ENCODE measurements around the gene GDI2. TPM values are rescaled to one million over a fixed set of nuclear protein-coding genes. Genes with fewer than 3 reads are reported as not detected.
A peak's percentile ranks its signal among the peaks of the same experiment; 100 is the strongest.

GDI2 gene
- total and polyA plus RNA-seq, 10 donors, result 100 to 272 (median 198) TPM

- Histone ChIP-seq H3K9me3 (no peaks in the 10 kb centered on the region), H3K36me3 (peaks cover 6 to 100% (median 86%) of the 10 kb centered on the region in 6 donors), H3K27me3 (replicated peaks in 1 of 7) (no peaks in the 10 kb centered on the region), H3K4me1 (no peaks in the 10 kb centered on the region), H3K27ac (no peak overlapping the region), H3K4me3 (no peak overlapping the region)
- TF ChIP-seq CTCF (IDR thresholded peaks at IDR 0.05 in 8 of 11, conservative IDR thresholded peaks at IDR 0.05 in 3 of 11) (no peak), POLR2A (IDR thresholded peaks at IDR 0.05) (no peak), POLR2AphosphoS5 (IDR thresholded peaks at IDR 0.05) (no peak)
- WGBS, 5 donors, result 96 to 99% (median 98%) methylated on average over 2 of the region's 2 CpGs
- no peak for DNase-seq
- intact Hi-C loops (cut with DNase I; ENCODE audit: low total_unique reads), result no loop called here
These were observed 47.6 kb downstream of the GDI2 start for GRCh38 chr10:5765617-5766016.

GRCh38 chr10:5764422-5765297, 48.6 kb downstream of the GDI2 start:
- Histone ChIP-seq H3K36me3 (peaks cover 6 to 100% (median 90%) of the 10 kb centered on the region in 6 donors), H3K9me3 (no peaks in the 10 kb centered on the region), H3K4me3 (no peak overlapping the region), H3K27ac (peak overlapping the region in 1 of 8 donors; percentile 37), H3K27me3 (replicated peaks in 1 of 7) (no peaks in the 10 kb centered on the region), H3K4me1 (no peaks in the 10 kb centered on the region)
- DNase-seq, result no peak
- intact Hi-C loops (cut with DNase I; ENCODE audit: low total_unique reads), result no loop called here
- peak in 1 of 3 donors; percentile 40 for TF ChIP-seq POLR2AphosphoS5 (IDR thresholded peaks at IDR 0.05)
- no peak for TF ChIP-seq CTCF (IDR thresholded peaks at IDR 0.05 in 8 of 11, conservative IDR thresholded peaks at IDR 0.05 in 3 of 11)
- TF ChIP-seq POLR2A (IDR thresholded peaks at IDR 0.05), result no peak
- WGBS, 5 donors, result 91 to 95% (median 93%) methylated on average over 10 of the region's 10 CpGs

GRCh38 chr10:5762531-5762930, 50.7 kb downstream of the GDI2 start:
- Histone ChIP-seq H3K4me1 (no peaks in the 10 kb centered on the region), H3K9me3 (no peaks in the 10 kb centered on the region), H3K27ac (no peak overlapping the region), H3K4me3 (no peak overlapping the region), H3K36me3 (peaks cover 6 to 100% (median 94%) of the 10 kb centered on the region in 6 donors), H3K27me3 (replicated peaks in 1 of 7) (no peaks in the 10 kb centered on the region)
- intact Hi-C loops (cut with DNase I; ENCODE audit: low total_unique reads), result no loop called here
- 36 to 92% (median 88%) methylated on average over 1 of the region's 1 CpG for WGBS, 5 donors
- DNase-seq, result no peak
- TF ChIP-seq POLR2AphosphoS5 (IDR thresholded peaks at IDR 0.05) (no peak), CTCF (IDR thresholded peaks at IDR 0.05 in 8 of 11, conservative IDR thresholded peaks at IDR 0.05 in 3 of 11) (no peak), POLR2A (IDR thresholded peaks at IDR 0.05) (no peak)

GRCh38 chr10:5761220-5761619, 52.0 kb downstream of the GDI2 start:
- no peak overlapping the region for H3K4me3 ChIP-seq
- peaks cover 2 to 100% (median 92%) of the 10 kb centered on the region in 6 donors for H3K36me3 ChIP-seq
- 95 to 97% (median 96%) methylated on average over 2 of the region's 2 CpGs for WGBS, 5 donors
- TF ChIP-seq POLR2A (IDR thresholded peaks at IDR 0.05) (no peak), CTCF (IDR thresholded peaks at IDR 0.05 in 8 of 11, conservative IDR thresholded peaks at IDR 0.05 in 3 of 11) (no peak)
- H3K27ac ChIP-seq, result no peak overlapping the region
- intact Hi-C loops (cut with DNase I; ENCODE audit: low total_unique reads), result no loop called here
- no peak for DNase-seq
- no peaks in the 10 kb centered on the region for H3K27me3 ChIP-seq (replicated peaks in 1 of 7)
- H3K4me1 ChIP-seq, result no peaks in the 10 kb centered on the region
- no peaks in the 10 kb centered on the region for H3K9me3 ChIP-seq

Data from spleen (tissue), 11 donors.